Neuron (in vitro differentiated cells): ENCODE data around the gene CASTOR2.
"Not testable (repeated sequence)": the region's sequence is repeated elsewhere in the genome, so short reads cannot be mapped to it uniquely, and the experiment has no call there.

Experiments used
- H2AFZ ChIP-seq: one replicate; pipeline ENCODE4 v1.6.1; 2013; ENCODE audit warnings: low read depth, mild to moderate bottlenecking, inconsistent platforms, low read length, moderate library complexity
- H3K27me3 ChIP-seq: one replicate; pipeline ENCODE4 v1.6.1; 2013; ENCODE audit warnings: low read length; ENCODE audit not compliant: insufficient read depth
- H3K36me3 ChIP-seq: one replicate; pipeline ENCODE4 v1.6.1; 2013; ENCODE audit warnings: low read length; ENCODE audit not compliant: insufficient read depth
- H3K4me1 ChIP-seq: one replicate; pipeline ENCODE4 v1.6.1; 2013; ENCODE audit warnings: low read length; ENCODE audit not compliant: insufficient read depth
- H3K4me3 ChIP-seq: 2 replicates; pipeline ENCODE4 v1.5.1; 2013; ENCODE audit warnings: mild to moderate bottlenecking, low read length, moderate library complexity
- H3K9me3 ChIP-seq: one replicate; pipeline ENCODE4 v1.6.1; 2013; ENCODE audit warnings: low read length

CASTOR2 gene

GRCh38 chr7:74964511-74965119, at the start of gene CASTOR2:
TSS of gene CASTOR2 (plus strand) at chr7:74964705. CDS start at chr7:74964986, 281 bp downstream.
- H3K4me1 ChIP-seq, H3K36me3 ChIP-seq, H3K9me3 ChIP-seq, H2AFZ ChIP-seq, H3K27me3 ChIP-seq: not testable (repeated sequence)
- H3K4me3 ChIP-seq, result peak within 1 kb of the TSS; percentile 45

- H2AFZ ChIP-seq, H3K4me1 ChIP-seq, H3K4me3 ChIP-seq, H3K36me3 ChIP-seq, H3K9me3 ChIP-seq, H3K27me3 ChIP-seq: not testable (repeated sequence)
Measured at GRCh38 chr7:74922321-74922890, 42.1 kb upstream of the CASTOR2 start.

GRCh38 chr7:74923644-74924043, 40.9 kb upstream of the CASTOR2 start:
- not testable (repeated sequence) for H3K4me1 ChIP-seq, H3K4me3 ChIP-seq, H2AFZ ChIP-seq, H3K9me3 ChIP-seq, H3K27me3 ChIP-seq, H3K36me3 ChIP-seq

- not testable (repeated sequence) for H3K4me1 ChIP-seq, H3K9me3 ChIP-seq, H3K36me3 ChIP-seq, H2AFZ ChIP-seq, H3K27me3 ChIP-seq, H3K4me3 ChIP-seq
Measured at GRCh38 chr7:74926968-74927367, 37.5 kb upstream of the CASTOR2 start.

- not testable (repeated sequence) for H2AFZ ChIP-seq, H3K27me3 ChIP-seq, H3K4me3 ChIP-seq, H3K36me3 ChIP-seq, H3K9me3 ChIP-seq, H3K4me1 ChIP-seq
Measured at GRCh38 chr7:74931563-74932328, 32.8 kb upstream of the CASTOR2 start.

GRCh38 chr7:74939429-74939828, 25.1 kb upstream of the CASTOR2 start:
- H3K4me1 ChIP-seq, H2AFZ ChIP-seq, H3K9me3 ChIP-seq, H3K36me3 ChIP-seq, H3K4me3 ChIP-seq, H3K27me3 ChIP-seq: not testable (repeated sequence)

GRCh38 chr7:74941302-74942069, 23.0 kb upstream of the CASTOR2 start:
- not testable (repeated sequence) for H3K4me1 ChIP-seq, H3K4me3 ChIP-seq, H3K9me3 ChIP-seq, H3K27me3 ChIP-seq, H2AFZ ChIP-seq, H3K36me3 ChIP-seq

- not testable (repeated sequence) for H3K27me3 ChIP-seq, H3K4me3 ChIP-seq, H3K9me3 ChIP-seq, H3K36me3 ChIP-seq, H2AFZ ChIP-seq, H3K4me1 ChIP-seq
Measured at GRCh38 chr7:74943923-74944322, 20.6 kb upstream of the CASTOR2 start.

GRCh38 chr7:74947741-74948140, 16.8 kb upstream of the CASTOR2 start:
- H3K9me3 ChIP-seq, H3K4me1 ChIP-seq, H3K27me3 ChIP-seq, H3K36me3 ChIP-seq, H2AFZ ChIP-seq, H3K4me3 ChIP-seq: not testable (repeated sequence)

GRCh38 chr7:74953774-74954173, 10.7 kb upstream of the CASTOR2 start:
- not testable (repeated sequence) for H3K27me3 ChIP-seq, H2AFZ ChIP-seq, H3K4me1 ChIP-seq, H3K36me3 ChIP-seq, H3K4me3 ChIP-seq, H3K9me3 ChIP-seq

GRCh38 chr7:74958328-74958727, 6.2 kb upstream of the CASTOR2 start:
- not testable (repeated sequence) for H3K9me3 ChIP-seq, H3K27me3 ChIP-seq, H3K4me1 ChIP-seq, H3K36me3 ChIP-seq, H3K4me3 ChIP-seq, H2AFZ ChIP-seq

- peak overlapping the region; percentile 45 for H3K4me3 ChIP-seq
- not testable (repeated sequence) for H2AFZ ChIP-seq, H3K9me3 ChIP-seq, H3K4me1 ChIP-seq, H3K36me3 ChIP-seq, H3K27me3 ChIP-seq
Measured at GRCh38 chr7:74963704-74964510, 598 bp upstream of the CASTOR2 start.
